Measurements from ENCODE around the gene CLEC2D.
"Not testable (repeated sequence)": the region's sequence is repeated elsewhere in the genome, so short reads cannot be mapped to it uniquely, and the experiment has no call there.

GRCh38 chr12:9695150-9695549 lies 25.6 kb downstream of the CLEC2D start:
- TF ChIP-seq CTCF, POLR2A (IDR thresholded peaks at IDR 0.05): not testable (repeated sequence)
